ENCODE measurements around the gene HOXD3. TPM values are rescaled to one million over a fixed set of nuclear protein-coding genes. Genes with fewer than 3 reads are reported as not detected.

The HOXD3 gene
- polyA plus RNA-seq, 3 donors, result not detected

DNA sequence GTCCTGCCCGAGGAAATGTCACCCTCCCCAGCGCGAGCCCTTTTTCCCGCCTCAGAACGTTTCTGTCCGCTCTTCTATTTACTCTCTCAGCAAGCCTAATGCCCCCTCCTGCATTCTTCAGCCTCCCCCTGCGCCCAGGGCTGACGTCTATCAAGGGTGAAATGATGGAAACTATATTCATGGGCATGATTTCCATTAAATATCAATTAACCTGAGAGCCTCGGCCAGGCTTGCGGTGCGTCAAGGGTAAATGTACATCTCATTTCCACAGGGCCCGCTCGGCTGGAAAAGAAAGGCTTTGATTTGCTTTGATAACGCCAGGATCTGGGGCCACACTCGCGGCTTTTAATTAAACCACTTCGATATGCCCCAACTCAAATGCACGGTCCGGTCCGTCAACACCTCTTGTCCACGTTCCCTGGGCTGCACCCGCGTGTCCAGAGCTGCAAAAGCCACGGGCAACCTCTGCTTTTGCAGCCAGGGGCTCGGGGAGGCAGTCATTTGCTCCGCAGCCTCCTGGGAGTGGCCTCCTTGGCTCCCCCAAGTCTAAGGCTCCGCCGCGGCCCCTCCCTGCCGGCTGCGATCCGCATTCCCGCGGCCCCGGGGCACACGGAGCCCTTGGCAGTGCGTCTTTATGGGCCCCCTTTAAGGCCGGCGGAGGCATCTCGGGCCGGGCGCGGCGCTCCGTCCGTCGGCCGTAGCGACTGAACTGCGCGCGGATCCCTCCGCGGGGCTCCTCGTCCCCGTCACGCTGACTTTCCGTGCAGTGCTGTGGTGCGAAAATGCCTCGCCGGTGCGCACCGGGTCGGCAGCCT is 27.9 kb upstream of the HOXD3 start, which contains the start of gene HOXD8:
HOXD8 (plus strand) TSS at position 724 of the 815 bp plus-strand sequence. CDS start 662 bp downstream, outside the sequence.
- no peak for TF ChIP-seq CTCF (IDR thresholded peaks at IDR 0.05)
- Histone ChIP-seq H3K4me3 (replicated peaks in 1 of 3; ENCODE audit: low read depth in 2 of 3, low read length in 3 of 3) (peak within 1 kb of the TSS in 1 of 3 experiments; percentile 56), H4K20me1 (ENCODE audit: insufficient read depth, low read length) (no peaks in the 10 kb centered on the region), H3K4me2 (replicated peaks; ENCODE audit: extremely low read depth, low read length, poor library complexity, severe bottlenecking) (peak within 1 kb of the TSS; percentile 68), H3K36me3 (replicated peaks in 1 of 2; ENCODE audit: control insufficient read depth in 1 of 2, insufficient read depth in 2 of 2, low read length in 2 of 2) (no peaks in the 10 kb centered on the region), H3K27me3 (ENCODE audit: control insufficient read depth in 2 of 2, insufficient read depth in 2 of 2, low read length in 2 of 2) (peaks cover 92 to 94% of the 10 kb centered on the region in 2 donors), H3K9ac (ENCODE audit: insufficient read depth, low read length, poor library complexity, severe bottlenecking) (no peak within 1 kb of the TSS), H3K79me2 (ENCODE audit: insufficient read depth, low read length) (no peaks in the 10 kb centered on the region), H3K27ac (ENCODE audit: low read depth in 1 of 2, low read length in 2 of 2) (no peak within 1 kb of the TSS), H3K4me1 (ENCODE audit: control insufficient read depth in 1 of 2, insufficient read depth in 2 of 2, low read length in 2 of 2) (peaks cover 10 to 28% of the 10 kb centered on the region in 2 donors), H2AFZ (ENCODE audit: insufficient read depth, low read depth, low read length, poor library complexity, severe bottlenecking) (peak within 1 kb of the TSS; percentile 40), H3K9me3 (replicated peaks in 1 of 2; ENCODE audit: control insufficient read depth in 1 of 2, insufficient read depth in 1 of 2, low read length in 2 of 2) (peaks cover 0 to 54% of the 10 kb centered on the region in 2 donors)
- 2% methylated on average over 44 of the region's 64 CpGs for WGBS (ENCODE audit: insufficient coverage)
- peak in 1 of 3 donors; percentile 27 for DNase-seq
- Mint-ChIP-seq H3K9me3 (peaks cover 0 to 32% (median 17%) of the 10 kb centered on the region in 7 donors), H3K36me3 (peaks cover 0 to 20% of the 10 kb centered on the region in 2 donors), H3K4me1 (peaks cover 30% of the 10 kb centered on the region), H3K27me3 (ENCODE audit: low read depth in 3 of 3) (peaks cover 93 to 98% (median 93%) of the 10 kb centered on the region in 3 donors), H3K27ac (peak within 1 kb of the TSS in 1 of 7 donors; percentile 46), H3K4me3 (peak within 1 kb of the TSS; percentile 63 to 84)
- intact Hi-C loops (cut with micrococcal nuclease), result loop anchor here (5.0 kb wide), 2 partner anchors 523 to 1018 kb away; no protein-coding TSS in a partner anchor

DNA sequence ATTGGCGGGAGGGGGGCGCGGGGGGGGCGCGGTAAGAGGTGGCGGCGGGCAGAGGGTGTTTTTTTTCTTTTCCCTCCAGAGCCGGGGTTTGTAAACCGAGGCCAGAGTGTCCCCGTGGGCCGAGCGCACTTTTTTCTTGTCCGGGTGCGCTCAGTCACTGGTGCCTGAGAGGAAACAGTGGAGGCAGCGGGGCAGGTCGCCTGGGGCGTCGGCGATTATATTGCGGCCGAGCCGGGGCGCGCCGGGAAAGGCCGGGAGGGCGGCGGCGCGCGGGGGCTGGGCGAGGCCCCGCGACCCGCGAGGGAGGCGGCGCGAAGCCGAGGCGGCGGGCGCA is 27.3 kb upstream of the HOXD3 start:
- H3K4me1 Mint-ChIP-seq, result peaks cover 30% of the 10 kb centered on the region
- H3K9me3 ChIP-seq (replicated peaks in 1 of 2; ENCODE audit: control insufficient read depth in 1 of 2, insufficient read depth in 1 of 2, low read length in 2 of 2), result peaks cover 0 to 53% of the 10 kb centered on the region in 2 donors
- H3K4me3 Mint-ChIP-seq, result peak overlapping the region; percentile 55 to 61
- H3K27ac ChIP-seq (ENCODE audit: low read depth in 1 of 2, low read length in 2 of 2), result no peak overlapping the region
- no peaks in the 10 kb centered on the region for H4K20me1 ChIP-seq (ENCODE audit: insufficient read depth, low read length)
- under 1% methylated on average over 38 of the region's 43 CpGs for WGBS (ENCODE audit: insufficient coverage)
- peak overlapping the region in 1 of 3 experiments; percentile 50 for H3K4me3 ChIP-seq (replicated peaks in 1 of 3; ENCODE audit: low read depth in 2 of 3, low read length in 3 of 3)
- H3K4me1 ChIP-seq (ENCODE audit: control insufficient read depth in 1 of 2, insufficient read depth in 2 of 2, low read length in 2 of 2), result peaks cover 10 to 28% of the 10 kb centered on the region in 2 donors
- intact Hi-C loops (cut with micrococcal nuclease), result loop anchor here (5.0 kb wide), 3 partner anchors 523 to 1792 kb away; no protein-coding TSS in a partner anchor
- peak overlapping the region; percentile 68 for H3K4me2 ChIP-seq (replicated peaks; ENCODE audit: extremely low read depth, low read length, poor library complexity, severe bottlenecking)
- peaks cover 92 to 94% of the 10 kb centered on the region in 2 donors for H3K27me3 ChIP-seq (ENCODE audit: control insufficient read depth in 2 of 2, insufficient read depth in 2 of 2, low read length in 2 of 2)
- no peak overlapping the region for H3K9ac ChIP-seq (ENCODE audit: insufficient read depth, low read length, poor library complexity, severe bottlenecking)
- peaks cover 0 to 19% of the 10 kb centered on the region in 2 donors for H3K36me3 Mint-ChIP-seq
- no peak for TF ChIP-seq CTCF (IDR thresholded peaks at IDR 0.05)
- no peak overlapping the region for H3K27ac Mint-ChIP-seq
- no peak for DNase-seq
- peaks cover 0 to 29% (median 16%) of the 10 kb centered on the region in 7 donors for H3K9me3 Mint-ChIP-seq
- H3K27me3 Mint-ChIP-seq (ENCODE audit: low read depth in 3 of 3), result peaks cover 93 to 98% (median 93%) of the 10 kb centered on the region in 3 donors
- peak overlapping the region; percentile 40 for H2AFZ ChIP-seq (ENCODE audit: insufficient read depth, low read depth, low read length, poor library complexity, severe bottlenecking)
- no peaks in the 10 kb centered on the region for H3K79me2 ChIP-seq (ENCODE audit: insufficient read depth, low read length)
- H3K36me3 ChIP-seq (replicated peaks in 1 of 2; ENCODE audit: control insufficient read depth in 1 of 2, insufficient read depth in 2 of 2, low read length in 2 of 2), result no peaks in the 10 kb centered on the region

All from CD14-positive monocyte (primary cell).